NCI-H1930 (cell line): ENCODE measurements around the gene FBRSL1.

Experiments
- DNase-seq, 2 experiments: peaks; one replicate each; lab custom pipeline; 2025; lab: John Stamatoyannopoulos, UW

Gene FBRSL1

GRCh38 chr12:132542661-132543060, 52.7 kb downstream of the FBRSL1 start:
- DNase-seq: no peak

- no peak for DNase-seq
These were observed 53.5 kb downstream of the FBRSL1 start for GRCh38 chr12:132543298-132544079.

- no peak for DNase-seq
These were observed 54.1 kb downstream of the FBRSL1 start for GRCh38 chr12:132544080-132544397.

GRCh38 chr12:132544498-132544897, 54.5 kb downstream of the FBRSL1 start:
- DNase-seq: no peak

GRCh38 chr12:132545164-132545953, 55.4 kb downstream of the FBRSL1 start:
- DNase-seq: no peak

GRCh38 chr12:132545955-132546354, 56.0 kb downstream of the FBRSL1 start:
- no peak for DNase-seq

DNA sequence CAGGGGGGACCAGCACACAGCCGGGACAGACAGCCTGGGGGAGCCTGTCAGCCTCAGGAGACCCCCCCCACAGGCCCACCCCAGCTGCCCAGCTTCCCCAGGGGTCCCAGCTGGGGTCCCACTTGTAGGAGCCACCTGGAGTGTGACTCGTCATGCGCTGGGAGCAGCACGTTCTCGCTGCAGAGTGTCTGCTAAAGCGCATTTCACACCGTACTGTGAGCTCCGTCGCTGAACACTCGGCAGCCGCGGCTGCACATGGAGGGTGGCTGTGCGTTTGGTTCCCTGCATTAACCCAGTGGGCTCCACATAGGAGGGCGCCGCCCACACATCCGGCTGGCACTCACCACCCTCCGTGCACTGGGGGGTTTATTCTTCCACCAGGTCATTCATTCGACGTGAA, 56.7 kb downstream of the FBRSL1 start:
- no peak for DNase-seq

DNA sequence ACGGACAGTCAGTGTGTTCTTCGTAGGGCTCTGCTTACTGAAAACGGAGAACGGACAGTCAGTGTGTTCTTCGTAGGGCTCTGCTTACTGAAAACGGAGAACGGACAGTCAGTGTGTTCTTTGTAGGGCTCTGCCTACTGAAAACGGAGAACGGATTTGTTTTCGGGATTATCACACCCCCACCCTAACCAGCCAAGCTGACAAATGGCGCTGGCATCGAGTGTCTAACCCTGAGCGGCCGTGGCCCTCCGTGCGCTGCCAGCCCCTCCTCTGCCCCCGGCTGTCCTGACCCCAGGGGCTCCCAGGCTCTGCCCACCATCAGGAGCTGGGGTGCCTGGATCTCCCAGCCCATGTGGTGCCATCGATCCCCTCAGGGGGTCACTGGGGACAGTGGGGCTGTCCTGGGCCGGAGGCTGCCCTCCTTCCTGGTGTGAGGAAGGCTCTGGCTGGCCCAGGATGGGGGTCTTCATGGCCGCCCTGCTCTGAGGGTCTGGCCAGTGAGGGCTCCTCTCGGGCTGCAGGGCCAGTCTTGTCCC, 57.3 kb downstream of the FBRSL1 start:
- no peak for DNase-seq

- DNase-seq: no peak
These were observed 58.6 kb downstream of the FBRSL1 start for GRCh38 chr12:132548430-132549058.

DNA sequence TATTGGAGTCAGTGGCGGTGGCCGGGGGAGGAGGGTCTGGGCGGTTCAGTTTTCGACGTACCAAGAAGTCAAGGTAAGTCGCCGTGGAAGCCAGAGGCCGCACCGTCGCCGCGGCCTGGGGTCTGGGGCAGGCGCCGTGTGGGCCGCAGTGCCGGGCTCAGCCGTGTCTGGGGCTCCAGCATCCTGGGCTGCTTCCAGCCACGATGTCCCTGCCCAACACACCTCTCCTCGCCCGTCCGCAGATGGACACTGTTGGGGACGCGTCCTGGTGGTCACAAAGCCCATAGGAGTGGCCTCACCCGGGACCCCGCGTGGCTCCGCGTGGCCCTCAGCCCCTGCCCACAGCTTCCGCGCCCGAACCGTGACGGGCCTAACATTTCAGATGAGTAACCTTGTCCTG, 59.1 kb downstream of the FBRSL1 start:
- DNase-seq: no peak

DNA sequence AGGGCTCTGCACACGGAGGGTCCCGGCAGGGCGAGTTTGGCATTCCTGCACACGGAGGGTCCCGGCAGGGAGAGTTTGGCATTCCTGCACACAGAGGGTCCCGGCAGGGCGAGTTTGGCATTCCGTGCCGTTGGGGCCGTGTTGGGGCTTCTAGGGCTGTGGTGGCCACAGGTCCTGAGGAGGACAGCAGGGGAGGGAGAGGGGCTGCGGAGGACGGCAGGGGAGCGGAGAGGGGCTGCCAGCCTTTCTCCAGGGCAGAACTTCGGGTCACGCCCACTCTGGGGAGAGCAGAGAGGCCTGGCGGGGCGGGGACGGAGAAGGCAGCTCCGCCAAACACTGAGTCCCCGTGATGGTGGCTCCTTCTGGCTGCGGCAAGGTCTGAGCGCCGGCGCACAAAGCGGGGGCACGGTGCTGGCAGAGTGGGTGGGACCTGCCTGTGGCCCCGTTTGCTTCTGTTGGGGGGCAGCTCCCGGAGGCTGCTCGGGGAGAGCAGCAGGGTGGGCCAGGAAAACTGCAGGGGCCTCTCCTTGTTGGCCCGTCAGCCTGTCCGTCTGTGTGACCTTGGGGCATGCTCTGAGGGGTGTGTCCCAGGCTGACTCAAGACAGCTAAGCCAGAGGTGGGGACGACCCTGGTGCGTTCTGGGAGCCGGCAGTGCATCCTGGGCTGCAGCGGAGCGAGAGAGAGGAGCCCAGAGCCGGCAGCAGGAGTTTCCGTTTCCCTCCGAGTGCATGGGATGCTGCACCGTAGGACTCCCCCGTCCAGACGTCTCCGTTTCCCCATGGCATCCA, 60.3 kb downstream of the FBRSL1 start:
- DNase-seq: no peak

- DNase-seq: no peak
These were observed 61.1 kb downstream of the FBRSL1 start for GRCh38 chr12:132550830-132551640.

GRCh38 chr12:132551641-132552031, 61.7 kb downstream of the FBRSL1 start:
- DNase-seq: no peak

GRCh38 chr12:132554845-132555630, 65.1 kb downstream of the FBRSL1 start:
- no peak for DNase-seq

DNA sequence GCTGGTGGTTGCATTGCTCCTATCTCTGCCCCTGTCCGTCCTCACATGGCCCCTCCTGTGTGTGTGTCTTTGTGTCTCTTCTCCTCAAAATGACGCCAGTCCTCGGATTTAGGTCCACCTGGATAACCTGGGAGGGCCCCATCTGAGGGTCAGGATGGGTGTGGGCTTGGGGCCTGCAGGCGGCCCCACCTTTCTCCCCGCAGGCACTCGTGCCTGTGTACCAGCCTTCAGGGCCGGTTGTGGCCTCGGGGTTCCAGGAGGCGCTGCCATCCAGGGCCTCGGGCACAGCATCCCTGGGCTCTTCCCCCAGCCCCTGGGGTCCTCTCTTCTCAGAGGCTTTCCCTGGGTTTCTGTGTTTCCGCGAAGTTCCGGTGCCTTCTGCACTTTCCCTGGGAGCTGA, 65.7 kb downstream of the FBRSL1 start:
- no peak for DNase-seq

GRCh38 chr12:132556216-132556615, 66.3 kb downstream of the FBRSL1 start:
- no peak for DNase-seq

GRCh38 chr12:132556801-132557200, 66.8 kb downstream of the FBRSL1 start:
- DNase-seq: no peak

DNA sequence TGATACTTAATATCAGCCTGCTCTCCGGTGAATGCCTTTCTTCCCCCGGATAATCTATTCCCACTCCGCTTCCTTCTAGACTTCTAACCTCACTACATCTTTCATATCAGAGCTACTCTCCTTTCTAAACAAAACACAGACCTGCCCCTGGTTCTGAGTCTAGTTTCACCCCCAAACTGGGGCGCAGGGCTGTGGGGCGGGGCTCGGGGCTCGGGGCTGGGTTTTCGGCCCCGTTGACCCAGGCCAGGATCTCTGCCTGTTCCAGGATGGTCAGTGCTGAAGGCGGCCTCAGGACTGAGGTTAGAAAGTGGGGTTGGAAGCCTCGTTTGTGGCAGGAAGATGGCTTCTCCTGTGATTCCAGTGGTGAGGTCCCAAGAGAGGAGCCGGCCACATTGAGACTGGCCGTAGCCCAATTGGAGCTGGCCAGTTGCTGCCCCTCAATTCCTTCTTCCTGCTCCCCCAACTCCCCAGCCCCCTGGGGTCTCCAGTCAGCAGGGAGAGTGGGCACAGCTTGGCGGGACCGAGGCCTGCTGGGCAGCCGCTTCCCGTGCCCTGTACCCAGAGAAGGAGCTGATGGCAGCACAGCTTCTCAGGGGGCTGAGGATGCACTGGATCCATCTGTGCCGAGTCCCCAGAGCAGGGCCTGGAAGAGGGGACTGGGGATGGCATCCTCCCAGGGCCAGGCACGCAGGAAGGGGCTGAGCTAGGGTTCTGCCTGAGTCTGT, 67.5 kb downstream of the FBRSL1 start:
- DNase-seq: no peak

DNA sequence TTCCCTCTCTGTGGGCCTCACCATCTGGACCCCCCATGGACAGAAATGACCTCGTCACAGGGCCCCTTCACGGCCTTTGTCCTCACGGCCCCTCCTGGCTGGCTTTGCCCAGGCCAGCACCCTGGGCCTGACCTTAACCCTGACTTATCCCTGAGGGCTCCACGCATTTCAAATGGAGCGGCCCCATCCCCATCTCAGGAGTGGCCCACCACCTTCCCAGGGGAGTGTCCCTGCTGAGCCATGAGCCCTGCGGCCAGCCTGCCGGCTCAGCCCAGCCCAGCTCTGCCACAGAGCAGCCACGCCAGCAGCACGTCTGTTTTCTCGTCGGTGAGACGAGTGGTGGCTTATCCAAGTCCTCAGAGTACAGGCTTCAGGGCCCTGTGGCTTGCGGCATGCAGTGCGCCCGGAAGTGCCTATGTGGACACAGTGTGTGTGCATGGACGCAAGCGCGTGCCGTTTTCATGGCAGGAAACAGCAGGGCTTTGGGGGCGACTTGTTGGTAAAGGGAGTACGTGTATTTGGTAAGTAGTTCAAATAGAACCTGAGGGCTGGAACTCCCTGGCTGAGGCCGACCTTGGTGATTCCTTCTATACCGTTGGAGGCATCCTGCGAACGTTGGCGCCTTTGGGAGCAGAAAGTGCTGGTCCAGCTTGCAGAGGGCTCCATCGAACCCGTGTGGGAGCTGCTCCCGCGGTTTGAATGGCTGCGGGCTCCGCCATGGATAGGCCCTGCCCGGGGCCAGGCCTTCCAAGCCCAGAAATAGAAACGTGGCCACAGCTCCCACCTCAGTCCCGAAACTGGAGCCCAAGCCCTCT, 68.3 kb downstream of the FBRSL1 start:
- no peak for DNase-seq
